Mononuclear cell (primary cell): ENCODE data around the gene RHOJ. TPM values are rescaled to one million over a fixed set of nuclear protein-coding genes. Genes with fewer than 3 reads are reported as not detected.

Experiments used
- H3K27me3 ChIP-seq: 2 replicates; pipeline ENCODE4 v1.6.0; 2011; ENCODE audit warnings: low read length, control low read depth; ENCODE audit not compliant: insufficient read depth
- H3K4me1 ChIP-seq: 2 replicates; pipeline ENCODE4 v1.5.1; 2011; ENCODE audit warnings: mild to moderate bottlenecking, low read length, control low read depth; ENCODE audit not compliant: insufficient read depth
- H3K4me3 ChIP-seq: 2 replicates; pipeline ENCODE4 v1.5.1; 2011; ENCODE audit warnings: mild to moderate bottlenecking, low read length, moderate library complexity
- H3K9me3 ChIP-seq: 2 replicates; pipeline ENCODE4 v1.5.1; 2011; ENCODE audit warnings: low read depth, mild to moderate bottlenecking, control low read depth, low read length
- total RNA-seq: library from RNA; depleted of rRNA; stranded (reverse); fragments of >200 nt; gene quantifications from one replicate; pipeline ENCODE4 v1.2.3, GENCODE V29; 2012

The RHOJ gene
- total RNA-seq, 1 donor, result 0.10 TPM

DNA sequence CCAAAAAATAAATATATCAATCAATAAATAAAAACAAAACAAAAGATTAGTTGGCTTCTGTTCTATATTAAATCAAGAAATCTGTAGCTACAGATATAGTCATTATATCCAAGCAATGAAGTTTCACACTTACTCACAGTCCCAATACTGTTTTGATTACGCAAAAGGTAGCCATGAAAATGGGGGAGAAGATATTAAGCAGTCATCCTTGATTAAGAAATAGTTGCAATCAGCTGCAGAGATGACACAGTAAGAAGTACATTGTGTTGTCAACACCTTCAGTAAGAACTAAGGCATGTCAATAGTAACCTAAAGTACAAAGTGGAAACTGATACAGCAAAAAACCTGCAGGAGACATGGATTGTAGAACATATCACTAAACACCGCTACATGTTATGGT lies 11.0 kb upstream of the RHOJ start:
- Histone ChIP-seq H3K9me3 (no peaks in the 10 kb centered on the region), H3K4me1 (no peaks in the 10 kb centered on the region), H3K27me3 (no peaks in the 10 kb centered on the region), H3K4me3 (no peak overlapping the region)

DNA sequence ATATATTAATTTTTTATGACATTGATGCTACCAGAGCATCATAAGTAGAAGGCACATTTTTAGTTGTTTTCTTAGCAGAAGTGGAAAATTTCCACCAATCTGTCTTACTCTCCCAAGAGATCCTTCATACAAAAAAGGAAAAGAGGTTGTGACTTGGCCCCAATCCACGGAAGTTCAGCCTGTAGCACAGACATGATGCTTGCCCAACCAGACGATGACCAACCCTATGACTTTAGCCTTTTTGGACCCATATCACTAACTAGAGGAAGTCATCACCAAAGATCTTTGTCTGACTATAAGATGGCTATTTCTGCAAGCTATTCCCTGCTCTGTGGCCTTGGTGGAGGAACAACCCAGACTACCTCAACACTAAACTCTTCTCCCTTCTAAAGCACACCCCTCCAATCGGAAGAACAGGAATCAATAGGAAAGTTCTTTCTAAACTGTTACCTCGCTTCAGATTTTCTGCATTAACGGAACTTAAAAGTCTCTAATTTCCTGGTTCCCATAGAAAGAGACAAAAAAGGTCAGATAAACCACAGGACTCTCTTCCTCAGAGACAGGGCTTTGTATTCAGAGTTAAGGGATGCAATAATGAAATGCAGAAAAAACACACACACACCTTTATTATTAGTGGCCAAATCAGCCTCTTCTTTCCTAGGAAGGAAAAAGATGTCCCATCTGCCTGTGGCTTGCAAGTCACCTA lies 4.1 kb upstream of the RHOJ start:
- no peak overlapping the region for H3K4me3 ChIP-seq
- H3K9me3 ChIP-seq, result no peaks in the 10 kb centered on the region
- H3K4me1 ChIP-seq, result no peaks in the 10 kb centered on the region
- H3K27me3 ChIP-seq, result peaks cover 15% of the 10 kb centered on the region

DNA sequence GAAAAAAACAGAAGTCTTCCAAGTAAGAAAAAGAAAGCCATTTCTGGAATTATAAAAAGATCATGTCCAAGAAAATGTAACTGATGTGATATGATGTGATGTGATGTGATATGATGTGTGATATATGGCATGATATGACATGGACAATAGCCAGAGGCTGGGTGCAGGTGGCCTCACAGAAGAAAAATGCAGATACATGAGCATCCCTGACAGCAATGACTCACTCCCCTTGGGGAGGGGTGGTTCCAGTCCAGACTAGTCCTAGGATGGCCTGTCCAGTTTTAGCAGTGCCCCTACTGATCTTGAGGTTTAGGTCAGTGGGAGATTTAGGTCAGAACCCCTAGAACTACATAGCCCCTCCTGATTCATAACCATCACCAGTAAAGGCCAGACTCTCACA lies 3.5 kb upstream of the RHOJ start:
- H3K4me1 ChIP-seq, result no peaks in the 10 kb centered on the region
- H3K9me3 ChIP-seq, result no peaks in the 10 kb centered on the region
- peaks cover 16% of the 10 kb centered on the region for H3K27me3 ChIP-seq
- H3K4me3 ChIP-seq, result no peak overlapping the region

DNA sequence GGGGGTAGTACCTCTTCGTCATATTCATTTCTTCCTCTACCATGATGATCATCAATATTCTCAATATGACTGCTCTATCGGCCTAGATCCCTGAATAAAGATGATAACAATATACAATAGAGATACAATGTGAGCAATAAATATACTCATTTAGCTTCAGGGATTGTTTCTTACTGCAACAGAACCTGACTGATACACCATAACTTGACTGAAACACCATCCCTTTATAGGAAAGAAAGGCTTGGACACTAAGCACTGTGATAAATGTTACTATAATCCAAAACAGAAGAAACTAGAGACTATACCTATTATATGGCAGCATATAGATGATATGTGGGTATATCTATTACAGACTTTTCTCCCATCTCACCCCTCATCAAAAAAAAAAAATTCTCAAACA lies 1.2 kb upstream of the RHOJ start:
- Histone ChIP-seq H3K9me3 (no peaks in the 10 kb centered on the region), H3K27me3 (peaks cover 16% of the 10 kb centered on the region), H3K4me3 (no peak overlapping the region), H3K4me1 (no peaks in the 10 kb centered on the region)

DNA sequence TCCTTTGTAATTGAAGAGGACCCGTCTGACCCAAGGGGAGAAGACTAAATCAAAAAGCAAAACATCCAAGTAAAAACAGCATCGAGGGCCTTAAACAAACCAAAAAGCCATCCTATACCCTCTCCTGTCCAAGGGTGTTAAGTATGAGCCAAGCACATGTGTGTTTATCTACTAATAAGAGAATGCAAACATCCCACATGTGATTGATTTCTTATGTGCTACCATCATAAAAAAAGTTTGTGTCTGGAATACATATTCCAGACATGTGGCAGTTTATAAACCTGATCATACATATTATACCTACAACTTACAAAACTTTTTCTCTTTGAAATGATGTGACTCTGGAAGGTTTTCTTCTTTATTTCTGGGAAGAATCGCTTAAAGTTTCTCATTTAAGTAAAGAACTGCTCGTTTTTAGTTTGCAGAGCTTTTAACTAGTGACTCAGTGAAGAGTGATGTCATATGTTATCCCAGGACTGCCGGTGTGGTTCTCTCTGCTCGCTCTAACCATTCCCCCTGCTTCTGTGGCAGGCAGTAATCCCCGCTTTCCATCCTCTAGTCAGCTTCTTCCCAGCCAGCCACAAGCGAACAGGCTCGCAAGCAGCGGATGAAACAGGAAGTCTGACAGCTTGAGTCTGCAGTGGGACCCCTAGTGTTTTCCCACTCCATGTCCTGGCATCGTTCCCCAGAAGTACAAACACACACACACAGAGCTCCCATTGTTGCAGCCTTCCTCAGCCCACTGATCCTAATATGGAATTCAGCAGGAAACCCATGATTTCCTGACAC lies 431 bp upstream of the RHOJ start:
- H3K27me3 ChIP-seq, result peaks cover 16% of the 10 kb centered on the region
- H3K4me3 ChIP-seq, result no peak overlapping the region
- no peaks in the 10 kb centered on the region for H3K4me1 ChIP-seq
- H3K9me3 ChIP-seq, result no peaks in the 10 kb centered on the region

DNA sequence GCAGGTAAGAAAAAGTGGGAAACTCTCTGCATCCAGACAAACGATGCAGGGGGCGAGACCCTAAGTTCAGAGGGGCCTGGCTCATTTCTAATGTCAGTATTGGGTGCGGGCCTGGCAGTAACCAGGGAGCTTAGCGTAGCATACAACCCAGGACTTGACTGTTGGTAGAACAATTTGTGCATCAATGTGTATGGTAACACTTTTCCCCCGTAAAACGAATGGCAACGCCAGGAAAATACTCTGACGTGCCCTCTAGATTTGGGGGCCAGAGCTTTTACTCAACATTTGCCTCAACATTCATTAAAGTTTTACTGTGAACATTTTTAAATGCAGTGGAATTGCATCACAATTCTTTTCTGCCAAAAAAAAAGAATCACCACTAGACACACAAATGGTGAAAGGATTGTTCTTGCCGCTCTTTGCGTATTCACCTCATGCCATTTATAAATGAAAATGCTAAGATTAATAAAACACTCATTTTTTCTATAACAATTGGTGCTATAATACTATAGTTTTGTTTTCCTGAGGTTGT lies 867 bp downstream of the RHOJ start:
- H3K4me3 ChIP-seq, result no peak overlapping the region
- peaks cover 16% of the 10 kb centered on the region for H3K27me3 ChIP-seq
- H3K9me3 ChIP-seq, result no peaks in the 10 kb centered on the region
- no peaks in the 10 kb centered on the region for H3K4me1 ChIP-seq

DNA sequence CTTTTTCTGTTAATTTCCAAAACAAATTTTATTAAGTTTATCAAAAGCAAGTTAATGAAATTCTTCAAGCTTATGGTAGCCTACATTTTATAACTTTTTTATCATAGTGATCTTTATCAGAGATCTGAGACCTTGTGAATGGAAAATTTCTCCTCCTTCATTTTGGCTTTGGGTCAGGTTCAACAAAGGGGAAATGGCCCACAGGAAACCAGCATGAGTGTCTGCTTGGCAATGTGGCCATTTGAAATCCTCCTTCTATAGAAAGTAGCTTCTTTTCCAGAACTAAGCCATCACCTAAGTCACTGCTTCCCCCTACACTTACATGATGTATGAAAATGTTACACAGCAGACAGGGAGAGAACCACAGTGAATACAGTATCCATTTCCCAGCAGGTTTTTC lies 1.6 kb downstream of the RHOJ start:
- Histone ChIP-seq H3K27me3 (peaks cover 14% of the 10 kb centered on the region), H3K9me3 (no peaks in the 10 kb centered on the region), H3K4me1 (no peaks in the 10 kb centered on the region), H3K4me3 (no peak overlapping the region)

DNA sequence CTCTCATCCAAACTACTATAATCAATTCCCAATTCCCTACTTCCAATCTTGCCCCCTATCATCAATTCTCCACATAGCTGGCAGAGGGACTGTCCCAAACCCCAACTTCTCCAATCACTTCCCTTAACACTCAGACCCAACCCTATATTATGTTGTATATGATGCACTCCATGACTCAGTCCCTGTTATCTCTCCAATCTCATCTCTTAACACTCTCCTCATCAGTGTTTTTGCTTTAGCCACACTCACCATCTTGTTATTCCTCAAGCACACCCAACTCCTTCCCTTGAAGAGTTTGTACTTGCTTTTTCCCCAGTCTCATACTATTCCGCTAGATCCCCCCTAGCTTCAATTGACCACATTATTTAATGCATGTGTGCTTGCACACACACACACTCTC lies 4.9 kb downstream of the RHOJ start:
- Histone ChIP-seq H3K27me3 (peaks cover 5% of the 10 kb centered on the region), H3K4me3 (no peak overlapping the region), H3K9me3 (no peaks in the 10 kb centered on the region), H3K4me1 (no peaks in the 10 kb centered on the region)

DNA sequence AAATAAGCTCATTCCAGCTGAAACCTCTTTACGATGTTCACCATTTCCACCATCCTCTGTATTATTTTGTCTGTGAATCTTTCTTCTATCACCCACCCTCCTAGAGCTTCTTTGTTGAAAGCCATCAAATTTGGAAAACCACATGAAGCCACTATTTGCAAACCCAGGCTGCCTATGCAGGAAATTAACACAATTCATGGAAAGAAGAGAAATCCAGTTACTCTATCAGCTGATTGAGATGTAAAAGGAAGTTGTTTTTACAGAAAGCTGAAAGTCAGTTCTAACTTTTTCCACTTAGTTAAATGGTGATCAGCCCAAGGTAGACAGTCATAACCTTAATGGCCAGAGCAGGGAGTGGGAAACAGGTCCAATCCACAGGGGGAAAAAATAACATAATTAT lies 6.6 kb downstream of the RHOJ start:
- H3K4me1 ChIP-seq, result no peaks in the 10 kb centered on the region
- H3K27me3 ChIP-seq, result no peaks in the 10 kb centered on the region
- no peaks in the 10 kb centered on the region for H3K9me3 ChIP-seq
- no peak overlapping the region for H3K4me3 ChIP-seq

DNA sequence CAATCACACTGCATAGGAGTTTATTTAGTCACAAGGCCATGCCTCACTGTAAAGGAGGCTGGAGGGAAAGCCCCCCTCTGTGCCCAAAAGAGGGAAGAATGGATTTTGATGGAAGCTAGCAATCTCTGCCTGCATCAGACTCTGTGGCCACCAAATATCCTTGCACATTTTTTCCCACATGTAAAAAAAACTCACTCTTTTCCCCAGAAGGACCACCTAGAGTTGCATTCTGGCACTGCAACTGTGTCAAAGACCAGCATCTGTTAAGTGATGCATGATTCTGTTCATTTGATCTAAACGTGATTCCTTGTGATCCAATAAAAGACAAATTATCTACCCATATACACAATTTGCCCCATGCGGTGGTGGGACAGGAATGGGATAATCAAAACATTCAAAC lies 8.0 kb downstream of the RHOJ start:
- no peak overlapping the region for H3K4me3 ChIP-seq
- no peaks in the 10 kb centered on the region for H3K9me3 ChIP-seq
- H3K27me3 ChIP-seq, result no peaks in the 10 kb centered on the region

DNA sequence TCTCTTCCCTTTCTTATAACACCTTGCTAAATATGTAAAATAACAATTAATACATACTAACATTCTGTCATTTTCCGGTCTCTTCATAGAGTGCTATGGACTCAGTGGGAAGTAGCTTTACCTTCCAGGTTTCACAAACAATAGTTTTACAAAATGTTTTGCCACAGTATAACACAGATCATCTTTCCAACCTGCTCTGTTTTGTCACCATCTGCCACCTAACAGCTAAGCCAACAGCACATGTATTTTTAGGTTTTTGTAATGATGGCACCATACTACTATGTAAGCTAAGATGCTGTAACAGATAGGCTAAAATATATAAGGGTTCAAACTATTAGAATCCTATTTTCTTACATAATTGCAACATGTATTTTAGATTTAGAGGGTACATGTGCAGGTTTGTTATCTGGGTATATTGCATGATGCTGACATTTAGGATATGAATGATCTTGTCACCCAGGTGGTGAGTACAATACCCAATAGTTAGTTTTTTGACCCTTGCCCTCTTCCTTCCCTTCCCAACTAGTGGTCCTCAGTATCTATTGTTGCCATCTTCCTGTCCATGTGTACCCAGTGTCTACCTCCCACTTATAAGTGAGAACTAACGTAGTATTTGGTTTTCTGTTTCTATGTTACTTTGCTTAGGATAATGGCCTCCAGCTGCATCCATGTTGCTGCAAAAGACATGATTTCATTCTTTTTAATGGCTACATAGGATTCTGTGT lies 8.7 kb downstream of the RHOJ start:
- Histone ChIP-seq H3K4me1 (no peaks in the 10 kb centered on the region), H3K4me3 (no peak overlapping the region), H3K9me3 (no peaks in the 10 kb centered on the region), H3K27me3 (no peaks in the 10 kb centered on the region)

More for the DNA sequence above, 8.0 kb downstream of the RHOJ start:
- no peaks in the 10 kb centered on the region for H3K4me1 ChIP-seq

DNA sequence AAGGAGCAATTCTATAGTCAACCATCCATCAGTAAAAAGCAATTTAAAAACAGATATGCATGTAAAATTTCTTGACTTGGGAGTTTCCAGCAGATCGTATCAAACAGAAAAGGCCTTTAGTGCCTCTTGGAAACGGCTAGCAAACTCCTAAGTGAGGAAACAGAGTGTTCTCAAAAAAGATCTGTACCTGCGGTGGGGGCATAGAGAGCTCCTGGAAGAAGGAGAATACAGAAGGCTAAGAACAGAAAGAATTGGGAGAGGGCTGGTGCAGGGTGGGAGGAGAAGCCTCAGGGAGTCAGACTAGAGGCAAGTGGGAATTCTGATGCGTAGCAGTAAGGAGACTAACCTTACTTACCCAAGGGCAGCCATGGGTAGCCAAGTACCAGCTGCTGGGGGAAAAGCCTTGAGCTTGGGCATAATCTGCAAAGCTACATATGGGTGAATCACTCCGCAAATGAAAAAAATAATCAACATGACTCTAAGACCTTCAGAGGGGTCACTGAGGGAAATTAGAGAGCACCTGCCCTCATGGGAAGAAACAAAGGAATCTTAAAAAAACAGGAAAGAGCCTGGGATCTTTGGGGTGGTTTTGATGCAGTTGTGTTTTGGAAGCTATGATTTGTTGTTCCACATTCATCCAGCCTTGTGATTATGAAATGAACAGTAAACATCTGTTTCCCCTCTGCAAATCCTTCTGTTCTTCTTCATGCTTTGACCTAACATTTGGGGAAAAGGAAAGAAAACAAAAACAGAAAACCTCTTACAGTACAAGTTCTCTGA lies 10.4 kb downstream of the RHOJ start:
- Histone ChIP-seq H3K4me1 (no peaks in the 10 kb centered on the region), H3K27me3 (no peaks in the 10 kb centered on the region), H3K4me3 (no peak overlapping the region), H3K9me3 (no peaks in the 10 kb centered on the region)

DNA sequence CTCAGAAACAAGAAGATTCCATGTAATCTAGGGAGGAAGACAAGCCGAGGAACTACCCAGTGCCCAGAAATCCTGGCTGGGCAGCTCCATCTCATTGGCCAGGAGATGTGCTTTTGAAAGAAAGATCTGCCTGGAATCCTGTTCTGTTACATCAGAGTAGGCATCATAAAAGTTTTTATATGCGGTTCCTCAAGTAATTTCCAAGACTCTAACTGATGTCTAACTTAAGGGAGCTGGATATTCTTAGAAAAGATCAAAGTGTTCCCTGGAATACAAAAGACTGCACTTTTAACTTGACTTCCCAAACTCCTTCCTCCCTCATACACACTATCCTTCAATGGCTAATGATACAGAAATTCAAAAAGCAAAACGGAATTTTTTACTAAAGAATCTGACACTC lies 16.3 kb downstream of the RHOJ start:
- H3K4me3 ChIP-seq, result no peak overlapping the region
- H3K27me3 ChIP-seq, result no peaks in the 10 kb centered on the region
- H3K4me1 ChIP-seq, result no peaks in the 10 kb centered on the region
- no peaks in the 10 kb centered on the region for H3K9me3 ChIP-seq

DNA sequence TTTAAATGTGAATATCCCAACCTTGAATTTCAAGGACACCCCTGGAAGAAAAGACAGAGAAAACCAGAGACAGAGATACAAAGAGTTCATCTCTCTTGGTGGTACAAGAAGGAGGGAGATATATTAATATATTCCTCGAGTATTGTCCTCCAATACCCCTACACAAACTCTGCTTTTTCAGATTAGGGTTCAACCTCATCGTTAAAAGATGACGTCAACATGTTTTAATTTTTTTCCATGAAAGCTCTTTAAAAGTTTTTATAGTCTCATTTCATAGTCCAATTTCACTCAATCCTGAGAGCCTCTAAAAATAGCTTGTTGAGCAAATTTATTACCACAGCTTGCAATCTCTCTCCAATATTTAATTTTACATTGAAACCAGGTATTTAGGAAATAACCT lies 19.4 kb downstream of the RHOJ start:
- H3K4me1 ChIP-seq, result no peaks in the 10 kb centered on the region
- no peak overlapping the region for H3K4me3 ChIP-seq
- H3K9me3 ChIP-seq, result no peaks in the 10 kb centered on the region
- H3K27me3 ChIP-seq, result no peaks in the 10 kb centered on the region

DNA sequence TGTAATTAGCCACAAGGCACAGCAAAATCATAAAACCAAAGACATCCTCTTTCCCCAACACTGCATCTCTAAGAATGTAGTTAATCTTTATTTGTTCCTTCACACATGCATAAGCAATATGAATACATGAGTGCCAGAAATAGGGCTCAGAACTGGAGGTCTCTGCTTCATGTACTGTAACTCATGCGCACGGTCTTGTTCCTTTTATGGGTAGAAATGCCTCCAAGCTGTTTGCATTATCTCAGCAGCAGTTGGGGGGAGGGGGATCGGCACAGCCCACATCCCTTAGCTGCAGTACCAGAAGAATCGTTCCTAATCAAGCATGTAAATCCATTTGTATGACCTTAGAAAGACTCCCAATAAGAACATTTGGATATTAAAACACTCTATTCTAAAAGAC lies 20.0 kb downstream of the RHOJ start:
- Histone ChIP-seq H3K4me1 (no peaks in the 10 kb centered on the region), H3K9me3 (no peaks in the 10 kb centered on the region), H3K27me3 (no peaks in the 10 kb centered on the region), H3K4me3 (no peak overlapping the region)
